Stimulated activated CD4-positive, alpha-beta T cell treated with anti-CD3 and anti-CD28 coated beads, Interleukin-4, amount 100 ng/mL, for 48 hours (primary cell): ENCODE results near the gene HMCN1.

Source experiments
- DNase-seq, 2 donors: peaks; one replicate each; pipeline ENCODE4 v3.0.0-alpha.2; 2020; ENCODE audit warnings: low read depth in 2 of 2

Gene HMCN1

GRCh38 chr1:186086583-186086982, 352.4 kb downstream of the HMCN1 start:
- no peak for DNase-seq

- no peak for DNase-seq
Observed at GRCh38 chr1:186089940-186090339, 355.7 kb downstream of the HMCN1 start.

GRCh38 chr1:186091222-186091720, 357.1 kb downstream of the HMCN1 start:
- no peak for DNase-seq

- DNase-seq: no peak
Observed at GRCh38 chr1:186093437-186093836, 359.2 kb downstream of the HMCN1 start.

- DNase-seq: no peak
Observed at GRCh38 chr1:186094172-186094571, 360.0 kb downstream of the HMCN1 start.

- no peak for DNase-seq
Observed at GRCh38 chr1:186099336-186100104, 365.3 kb downstream of the HMCN1 start.

- DNase-seq: no peak
Observed at GRCh38 chr1:186102107-186102506, 367.9 kb downstream of the HMCN1 start.

GRCh38 chr1:186102547-186103148, 368.5 kb downstream of the HMCN1 start:
- DNase-seq: no peak

GRCh38 chr1:186104459-186104858, 370.3 kb downstream of the HMCN1 start:
- no peak for DNase-seq

GRCh38 chr1:186112280-186112679, 378.1 kb downstream of the HMCN1 start:
- DNase-seq: no peak

- no peak for DNase-seq
Observed at GRCh38 chr1:186113461-186113860, 379.3 kb downstream of the HMCN1 start.

GRCh38 chr1:186118724-186119123, 384.5 kb downstream of the HMCN1 start:
- DNase-seq: no peak

- DNase-seq: no peak
Observed at GRCh38 chr1:186122837-186123236, 388.6 kb downstream of the HMCN1 start.

- DNase-seq: no peak
Observed at GRCh38 chr1:186125035-186125434, 390.8 kb downstream of the HMCN1 start.

- no peak for DNase-seq
Observed at GRCh38 chr1:186125511-186125910, 391.3 kb downstream of the HMCN1 start.

GRCh38 chr1:186129758-186130157, 395.6 kb downstream of the HMCN1 start:
- no peak for DNase-seq

GRCh38 chr1:186139115-186139514, 404.9 kb downstream of the HMCN1 start:
- no peak for DNase-seq

GRCh38 chr1:186139701-186140100, 405.5 kb downstream of the HMCN1 start:
- no peak for DNase-seq

- DNase-seq: no peak
Observed at GRCh38 chr1:186142159-186142558, 408.0 kb downstream of the HMCN1 start.

GRCh38 chr1:186142916-186143315, 408.7 kb downstream of the HMCN1 start:
- no peak for DNase-seq

- no peak for DNase-seq
Observed at GRCh38 chr1:186143481-186143880, 409.3 kb downstream of the HMCN1 start.

GRCh38 chr1:186144505-186144904, 410.3 kb downstream of the HMCN1 start:
- DNase-seq: no peak

- DNase-seq: no peak
Observed at GRCh38 chr1:186146974-186147373, 412.8 kb downstream of the HMCN1 start.
